Epithelial cell of prostate (primary cell): Measurements from ENCODE around the gene AP3B1.

ENCODE experiments used
- DNase-seq: peaks from one replicate; pipeline ENCODE4 v3.0.0-alpha.2; 2011; ENCODE audit warnings: low read depth, low spot score
- H3K27ac ChIP-seq: fragments of 450-650 bp; 2 replicates; pipeline ENCODE4 v1.5.1; 2017; ENCODE audit warnings: mild to moderate bottlenecking

The AP3B1 gene

GRCh38 chr5:77955577-77955976 is 338.9 kb downstream of the AP3B1 start:
- DNase-seq = no peak
- H3K27ac ChIP-seq = no peak overlapping the region

- no peak for DNase-seq
- H3K27ac ChIP-seq = no peak overlapping the region
Measured at GRCh38 chr5:77953374-77953773, 341.1 kb downstream of the AP3B1 start.

- DNase-seq = no peak
- H3K27ac ChIP-seq = no peak overlapping the region
Measured at GRCh38 chr5:77952636-77953212, 341.8 kb downstream of the AP3B1 start.
